SH-SY5Y (cell line): ENCODE results near the gene CD83.

Experiments used
- GATA2 ChIP-seq: IDR thresholded peaks from 2 replicates; pipeline ENCODE4 v1.6.1; 2011; ENCODE audit warnings: mild to moderate bottlenecking, low read depth, low read length
- GATA3 ChIP-seq: IDR thresholded peaks from 2 replicates; pipeline ENCODE4 v1.6.1; 2011; ENCODE audit warnings: low read depth, mild to moderate bottlenecking, low read length, moderate library complexity

DNA sequence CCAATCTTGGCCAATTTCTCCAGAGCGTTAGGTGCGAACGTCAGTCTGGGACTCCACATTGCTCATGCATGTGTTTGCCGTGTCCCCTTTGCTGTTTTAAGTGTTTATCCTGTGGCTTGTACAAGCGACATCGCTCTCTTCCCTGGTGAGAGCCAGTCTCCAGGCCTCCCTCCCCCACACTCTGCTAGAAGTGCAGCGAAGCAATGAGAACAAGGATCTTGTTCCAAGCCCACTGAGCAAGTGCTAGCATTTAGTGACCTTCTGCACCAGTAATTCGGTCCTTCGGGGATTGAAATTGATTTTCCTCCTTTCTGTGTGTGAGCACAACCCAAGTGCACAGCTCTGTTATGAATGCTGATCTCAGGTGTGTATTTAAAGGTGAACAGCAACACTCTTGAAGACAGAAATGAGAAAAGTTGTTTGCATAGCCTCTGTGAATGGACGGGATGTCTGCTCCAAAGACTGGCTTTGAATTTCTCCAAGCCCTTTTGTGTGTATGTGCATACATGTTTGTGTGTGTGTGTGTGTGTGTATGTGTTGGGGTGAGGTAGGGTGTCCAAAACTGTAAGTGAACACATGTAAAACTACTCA lies 29.0 kb downstream of the CD83 start:
- TF ChIP-seq GATA2 (no peak), GATA3 (no peak)
